GM19239 (cell line): ENCODE data around the gene TMCC3.
A peak's percentile ranks its signal among the peaks of the same experiment; 100 is the strongest.
"Not testable (repeated sequence)": the region's sequence is repeated elsewhere in the genome, so short reads cannot be mapped to it uniquely, and the experiment has no call there.

Experiments used
- DNase-seq: peaks from one replicate; pipeline ENCODE4 v3.0.0; 2011; ENCODE audit warnings: low spot score; ENCODE audit not compliant: insufficient read length
- FAIRE-seq: peaks from 2 replicates; lab custom pipeline; 2011; peaks lifted over from hg19 to GRCh38; lab: Jason Lieb, UNC

TMCC3 gene

GRCh38 chr12:94650143-94651056, at the start of gene TMCC3:
TSS of gene TMCC3 (minus strand) at chr12:94650557. CDS start at chr12:94650430, 127 bp downstream.
- FAIRE-seq: no peak
- DNase-seq: peak; percentile 44

GRCh38 chr12:94699801-94700200, 49.4 kb upstream of the TMCC3 start:
- FAIRE-seq: peak; percentile 52

GRCh38 chr12:94698578-94698977, 48.2 kb upstream of the TMCC3 start:
- FAIRE-seq (no peak), DNase-seq (no peak)

More at GRCh38 chr12:94699801-94700200, 49.4 kb upstream of the TMCC3 start:
- DNase-seq: no peak

GRCh38 chr12:94697631-94698030, 47.3 kb upstream of the TMCC3 start:
- no peak for FAIRE-seq
- DNase-seq: no peak

- DNase-seq (no peak), FAIRE-seq (no peak)
These were observed 44.4 kb upstream of the TMCC3 start for GRCh38 chr12:94694732-94695131.

GRCh38 chr12:94692826-94693225, 42.5 kb upstream of the TMCC3 start:
- not testable (repeated sequence) for DNase-seq, FAIRE-seq

GRCh38 chr12:94690198-94690771, 39.9 kb upstream of the TMCC3 start:
- no peak for DNase-seq
- peak; percentile 55 for FAIRE-seq

- FAIRE-seq (no peak), DNase-seq (no peak)
These were observed 39.3 kb upstream of the TMCC3 start for GRCh38 chr12:94689646-94690036.

- DNase-seq: no peak
- FAIRE-seq: peak; percentile 4
These were observed 38.8 kb upstream of the TMCC3 start for GRCh38 chr12:94689002-94689645.

- DNase-seq: no peak
These were observed 37.5 kb upstream of the TMCC3 start for GRCh38 chr12:94687891-94688290.

GRCh38 chr12:94686834-94687628, 36.7 kb upstream of the TMCC3 start:
- DNase-seq: no peak
- FAIRE-seq: no peak

More at GRCh38 chr12:94687891-94688290, 37.5 kb upstream of the TMCC3 start:
- no peak for FAIRE-seq

GRCh38 chr12:94684416-94685142, 34.2 kb upstream of the TMCC3 start:
- no peak for FAIRE-seq
- DNase-seq: no peak

- FAIRE-seq (no peak), DNase-seq (no peak)
These were observed 29.3 kb upstream of the TMCC3 start for GRCh38 chr12:94679554-94680195.

- no peak for FAIRE-seq
- DNase-seq: no peak
These were observed 28.5 kb upstream of the TMCC3 start for GRCh38 chr12:94678849-94679248.

- no peak for FAIRE-seq
- DNase-seq: no peak
These were observed 28.0 kb upstream of the TMCC3 start for GRCh38 chr12:94678379-94678778.

GRCh38 chr12:94677778-94678177, 27.4 kb upstream of the TMCC3 start:
- FAIRE-seq (peak; percentile 8), DNase-seq (peak; percentile 28)

GRCh38 chr12:94676922-94677321, 26.6 kb upstream of the TMCC3 start:
- FAIRE-seq (peak; percentile 65), DNase-seq (no peak)

- DNase-seq (peak; percentile 16), FAIRE-seq (peak; percentile 89)
These were observed 25.8 kb upstream of the TMCC3 start for GRCh38 chr12:94676031-94676641.

- no peak for DNase-seq
- FAIRE-seq: no peak
These were observed 24.5 kb upstream of the TMCC3 start for GRCh38 chr12:94674835-94675234.
